Stimulated activated naive CD4-positive, alpha-beta T cell (primary cell): ENCODE measurements around the gene TSPAN16.
A peak's percentile ranks its signal among the peaks of the same experiment; 100 is the strongest.
"Not testable (repeated sequence)": the region's sequence is repeated elsewhere in the genome, so short reads cannot be mapped to it uniquely, and the experiment has no call there.

ENCODE experiments used
- DNase-seq, 6 experiments: peaks; one replicate each; lab custom pipeline; 2025; lab: John Stamatoyannopoulos, UW

TSPAN16 gene

DNA sequence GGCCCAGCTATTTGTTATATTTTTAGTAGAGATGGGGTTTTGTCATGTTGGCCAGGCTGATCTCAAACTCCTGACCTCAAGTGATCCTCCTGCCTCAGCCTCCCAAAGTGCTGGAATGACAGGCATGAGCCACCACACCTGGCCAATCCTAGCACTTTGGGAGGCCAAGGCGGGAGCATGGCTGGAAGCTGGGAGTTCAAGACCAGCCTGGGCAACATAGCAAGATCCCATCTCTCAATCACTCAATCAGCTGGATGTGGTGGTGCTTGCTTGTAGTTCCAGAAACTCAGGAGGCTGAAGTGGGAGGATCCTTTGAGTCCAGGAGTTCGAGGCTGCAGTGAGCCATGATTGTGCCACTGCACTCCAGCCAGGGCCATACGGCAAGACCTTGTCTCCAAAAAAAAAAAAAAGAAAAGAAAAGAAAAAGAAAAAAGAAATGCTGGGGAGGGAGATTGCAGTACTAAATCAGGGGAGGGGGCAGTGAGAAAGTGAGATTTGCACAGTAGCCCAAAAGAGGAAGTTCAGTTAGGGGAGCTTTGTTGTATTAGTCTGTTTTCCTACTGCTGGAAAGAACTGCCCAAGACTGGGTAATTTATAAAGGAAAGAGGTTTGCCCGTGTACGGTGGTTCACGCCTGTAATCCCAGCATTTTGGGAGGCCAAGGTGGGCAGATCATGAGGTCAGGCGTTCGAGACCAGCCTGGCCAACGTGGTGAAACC, 24.5 kb downstream of the TSPAN16 start:
- not testable (repeated sequence) for DNase-seq

DNA sequence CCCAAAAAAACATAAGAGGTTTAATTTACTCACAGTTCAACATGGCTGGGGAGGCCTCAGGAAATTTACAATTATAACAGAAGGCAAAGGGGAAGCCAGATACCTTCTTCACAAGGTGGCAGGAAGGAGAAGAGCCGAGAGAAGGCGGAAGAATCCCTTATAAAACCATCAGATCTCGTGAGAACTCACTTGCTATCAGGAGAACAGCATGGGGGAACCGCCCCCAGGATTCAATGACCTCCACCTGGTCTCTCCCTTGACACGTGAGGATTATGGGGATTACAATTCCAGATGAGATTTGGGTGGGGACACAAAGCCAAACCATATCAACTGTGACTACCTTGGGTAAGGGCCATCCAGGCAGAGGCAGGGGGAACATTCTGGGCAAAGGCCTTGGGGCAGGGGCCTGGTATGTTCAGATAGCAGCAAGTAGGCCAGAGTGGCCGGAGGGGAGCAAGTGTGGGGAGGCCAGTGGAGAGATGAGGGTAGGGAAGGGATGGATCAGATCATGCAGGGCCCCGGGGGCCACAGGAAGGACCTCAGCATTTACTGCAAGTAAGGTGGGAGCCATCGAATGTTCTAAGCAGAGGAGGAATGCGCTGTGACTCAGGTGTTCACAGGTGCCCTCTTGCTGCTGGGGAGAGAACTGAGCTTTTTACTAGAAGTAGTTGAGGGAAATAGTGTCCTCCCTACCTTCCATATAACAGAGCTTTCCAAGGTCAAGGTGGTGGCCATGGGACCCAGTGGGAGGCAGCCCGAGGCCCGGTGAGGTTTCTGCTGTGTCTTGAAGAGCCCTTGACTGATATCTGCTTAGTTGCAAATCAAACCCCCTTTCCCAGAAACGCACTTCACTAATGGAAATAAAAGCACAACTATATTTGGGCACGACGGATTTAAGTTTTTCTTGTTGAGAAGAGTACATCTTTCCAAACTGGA, 25.5 kb downstream of the TSPAN16 start:
- DNase-seq = no peak

DNA sequence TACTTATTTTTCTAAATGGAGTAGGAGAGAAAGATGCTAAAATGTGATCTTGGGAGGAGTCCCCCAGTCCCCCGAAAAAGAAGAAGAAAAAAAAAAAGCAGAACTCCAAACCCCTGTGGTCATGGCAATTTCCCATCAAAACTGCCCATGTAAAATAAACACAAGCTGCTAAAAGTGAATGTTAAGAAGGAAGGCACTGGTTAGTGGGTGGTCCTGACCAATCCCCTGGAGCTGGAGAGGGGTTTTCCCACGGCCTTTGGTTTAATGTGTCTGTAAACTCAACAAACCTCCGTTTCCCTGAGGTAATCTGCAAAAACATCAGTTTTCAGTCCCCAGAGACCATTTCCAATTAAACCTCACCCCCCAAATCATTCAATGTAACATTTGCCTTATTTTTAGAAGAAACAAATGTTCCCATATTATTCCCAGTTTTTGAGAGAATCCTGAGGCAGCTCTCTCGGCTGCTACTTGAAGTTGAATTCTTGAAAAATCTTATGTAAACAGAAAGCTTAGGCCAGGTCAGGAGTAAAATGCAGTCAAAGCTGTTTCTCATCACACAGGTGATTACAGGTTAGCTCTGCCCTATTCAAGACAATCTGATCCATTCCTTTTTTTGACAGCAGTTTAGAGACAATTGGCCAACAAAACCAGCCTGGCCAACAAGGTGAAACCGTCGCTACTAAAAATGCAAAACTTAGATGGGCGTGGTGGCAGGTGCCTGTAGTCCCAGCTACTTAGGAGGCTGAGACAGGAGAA, 26.5 kb downstream of the TSPAN16 start:
- DNase-seq = no peak

DNA sequence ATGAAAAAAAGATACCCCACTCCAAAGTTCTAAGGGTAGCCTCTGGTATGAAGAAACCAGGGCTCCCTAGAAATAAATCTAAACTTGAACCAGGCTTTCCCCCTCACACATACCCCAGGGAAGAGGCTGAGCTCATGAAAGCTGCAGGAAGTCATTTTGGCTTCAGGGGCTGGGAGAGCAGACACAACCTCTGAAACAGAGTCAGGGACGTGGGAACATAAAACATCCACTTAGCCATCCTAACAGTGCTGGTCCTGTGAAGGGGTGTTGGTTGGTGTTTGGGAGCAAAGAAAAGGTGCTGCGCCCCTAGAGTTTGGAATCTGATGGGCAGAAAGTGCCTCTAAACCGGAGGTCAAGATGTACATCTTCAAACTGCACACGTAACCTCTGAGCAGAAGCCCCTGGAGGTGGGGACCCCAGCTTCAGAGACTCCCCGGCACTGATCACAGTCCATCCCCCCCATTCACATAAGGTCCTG, 27.7 kb downstream of the TSPAN16 start:
- no peak for DNase-seq

DNA sequence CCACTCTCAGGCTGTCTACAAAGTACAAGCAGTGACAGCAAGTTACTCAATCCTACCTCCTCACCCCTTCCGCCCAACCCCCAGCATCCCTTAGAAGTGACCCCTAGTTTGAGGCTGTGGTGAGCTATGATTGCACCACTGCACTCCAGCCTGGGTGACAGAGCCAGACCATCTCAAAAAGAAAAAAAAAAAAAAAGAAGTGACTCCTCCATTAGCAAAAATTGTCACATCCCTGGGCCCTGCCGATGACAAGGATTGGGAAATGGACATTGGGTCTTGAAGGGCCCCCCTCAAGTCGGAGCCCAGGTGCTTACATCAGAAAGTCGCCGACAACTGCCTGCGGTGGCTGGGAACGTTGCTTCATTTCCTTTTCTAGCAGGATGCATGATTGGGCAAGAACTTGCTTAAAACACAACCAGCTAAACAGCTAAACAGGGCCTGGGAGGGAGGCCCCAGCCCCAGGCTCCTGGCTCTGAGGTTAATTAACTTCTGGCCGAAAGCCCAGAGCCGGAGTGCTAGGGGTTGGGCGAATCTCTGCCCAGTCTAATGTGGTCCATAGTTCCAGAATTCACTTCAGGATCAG, 28.2 kb downstream of the TSPAN16 start:
- peak in 2 of 6 experiments; percentile 20 to 25 for DNase-seq

DNA sequence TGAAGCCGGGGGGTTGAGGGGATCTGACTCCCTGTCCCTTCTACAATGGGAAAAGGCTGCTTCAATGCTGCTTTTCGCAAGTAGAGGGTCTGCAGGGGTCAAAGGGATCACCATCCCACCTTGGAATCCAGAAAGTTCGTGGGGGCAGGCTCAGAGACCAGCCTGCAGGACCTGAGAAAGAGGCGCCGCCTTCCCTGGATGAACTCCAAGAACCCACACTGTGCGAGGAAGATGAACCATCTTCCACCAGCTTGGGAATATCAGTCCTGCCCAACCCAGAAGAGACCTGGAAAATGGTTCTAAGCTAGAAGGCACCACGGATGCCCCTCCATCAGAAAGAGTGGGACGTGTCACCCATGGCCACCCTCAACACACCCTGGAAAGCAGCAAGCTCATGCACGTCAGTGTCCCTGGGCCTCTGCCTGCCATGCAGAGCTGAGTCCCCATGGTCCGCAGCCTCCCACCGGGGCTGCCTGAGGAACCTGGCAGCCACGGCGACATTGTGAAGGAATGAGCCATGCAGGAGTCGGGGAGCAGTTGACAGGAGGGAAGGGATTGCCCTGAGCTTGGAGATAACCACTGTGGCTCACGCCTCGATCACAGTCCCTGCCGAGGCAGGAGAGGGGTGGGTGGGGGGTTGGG, 28.9 kb downstream of the TSPAN16 start:
- DNase-seq = no peak

DNA sequence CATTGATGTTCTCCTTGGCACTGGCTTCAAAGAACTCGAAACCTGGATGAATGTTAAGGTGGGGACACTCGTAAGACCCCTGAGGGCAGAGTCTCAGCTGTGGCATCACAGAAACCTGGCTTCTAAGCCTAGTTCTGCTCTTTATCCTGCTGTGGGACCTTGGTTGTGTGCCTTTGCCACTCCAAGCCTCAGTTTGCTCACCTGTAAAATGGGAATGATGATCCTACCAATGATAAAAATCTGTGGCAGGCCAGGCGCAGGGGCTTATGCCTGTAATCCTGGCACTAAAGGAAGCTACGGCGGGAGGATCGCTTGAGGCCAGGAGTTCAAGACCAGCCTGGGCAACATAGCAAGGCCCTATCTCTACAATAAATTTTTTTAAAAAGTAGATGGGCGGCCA, 29.6 kb downstream of the TSPAN16 start:
- no peak for DNase-seq

DNA sequence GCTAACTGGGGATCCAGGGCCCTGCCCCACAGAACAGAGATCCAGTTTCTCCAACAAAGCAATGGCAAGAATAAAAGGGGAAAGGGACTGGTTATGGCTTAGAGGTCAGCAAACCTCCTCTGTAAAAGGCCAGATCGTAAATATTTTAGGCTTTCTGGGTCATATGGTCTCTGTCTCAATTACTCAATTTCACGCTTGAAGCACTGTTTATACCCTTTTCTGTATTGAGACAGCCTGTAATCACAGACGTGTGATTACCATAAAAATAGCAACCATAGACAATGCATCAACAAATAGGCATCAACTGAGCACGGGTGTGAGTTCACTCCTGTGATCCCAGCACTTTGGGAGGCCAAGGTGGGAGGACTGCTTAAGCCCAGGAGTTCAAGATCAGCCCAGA, 34.2 kb downstream of the TSPAN16 start:
- DNase-seq = no peak

DNA sequence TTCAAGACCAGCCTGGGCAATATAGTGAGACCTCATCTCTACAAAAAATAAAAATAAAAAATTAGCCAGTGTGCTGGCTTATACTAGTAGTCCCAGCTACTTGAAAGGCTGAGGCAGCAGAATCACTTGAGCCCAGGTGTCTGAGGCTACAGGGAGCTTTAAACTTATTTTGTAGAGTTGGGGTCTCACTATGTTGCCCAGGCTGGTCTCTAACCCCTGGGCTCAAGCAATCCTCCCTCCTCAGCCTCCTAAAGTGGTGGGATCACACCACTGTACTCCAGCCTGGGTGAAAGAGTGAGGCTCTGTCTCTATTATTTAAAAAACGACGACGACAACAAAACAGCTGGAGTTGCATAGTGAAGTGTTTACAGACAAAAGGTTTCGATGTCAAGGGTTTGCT, 35.5 kb downstream of the TSPAN16 start:
- no peak for DNase-seq

DNA sequence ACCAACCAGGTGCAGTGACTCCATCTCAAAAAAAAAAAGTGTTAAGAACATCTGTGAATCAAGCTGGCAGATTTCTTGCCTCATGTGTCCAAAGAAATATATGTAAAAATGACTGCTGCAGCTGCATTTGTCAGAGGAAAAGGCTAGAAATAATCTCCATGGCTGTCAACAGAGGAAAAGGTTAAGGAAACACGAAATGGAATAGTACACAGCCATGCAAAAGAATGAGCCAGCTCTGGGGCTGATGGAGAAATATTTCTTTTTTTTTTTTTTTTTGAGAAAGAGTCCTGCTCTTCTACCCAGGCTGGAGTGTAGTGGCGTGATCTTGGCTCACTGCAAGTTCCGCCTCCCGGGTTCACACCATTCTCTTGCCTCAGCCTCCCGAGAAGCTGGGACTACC, 36.9 kb downstream of the TSPAN16 start:
- DNase-seq = no peak

DNA sequence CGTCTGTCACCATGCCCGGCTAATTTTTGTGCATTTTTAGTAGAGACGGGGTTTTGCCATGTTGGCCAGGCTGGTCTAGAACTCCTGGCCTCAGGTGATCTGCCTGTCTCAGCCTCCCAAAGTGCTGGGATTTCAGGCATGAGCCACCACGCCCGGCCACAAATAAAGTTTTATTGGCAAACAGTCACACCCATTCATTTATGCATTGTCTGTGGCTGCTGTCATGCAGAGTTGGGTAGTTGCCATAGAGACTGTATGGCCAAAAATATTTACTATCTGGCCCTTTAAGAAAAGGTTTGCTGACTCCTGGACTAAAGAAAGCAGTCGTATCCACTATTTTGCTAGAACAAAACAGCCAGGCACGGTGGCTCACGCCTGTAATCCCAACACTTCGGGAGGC, 37.9 kb downstream of the TSPAN16 start:
- not testable (repeated sequence) for DNase-seq

DNA sequence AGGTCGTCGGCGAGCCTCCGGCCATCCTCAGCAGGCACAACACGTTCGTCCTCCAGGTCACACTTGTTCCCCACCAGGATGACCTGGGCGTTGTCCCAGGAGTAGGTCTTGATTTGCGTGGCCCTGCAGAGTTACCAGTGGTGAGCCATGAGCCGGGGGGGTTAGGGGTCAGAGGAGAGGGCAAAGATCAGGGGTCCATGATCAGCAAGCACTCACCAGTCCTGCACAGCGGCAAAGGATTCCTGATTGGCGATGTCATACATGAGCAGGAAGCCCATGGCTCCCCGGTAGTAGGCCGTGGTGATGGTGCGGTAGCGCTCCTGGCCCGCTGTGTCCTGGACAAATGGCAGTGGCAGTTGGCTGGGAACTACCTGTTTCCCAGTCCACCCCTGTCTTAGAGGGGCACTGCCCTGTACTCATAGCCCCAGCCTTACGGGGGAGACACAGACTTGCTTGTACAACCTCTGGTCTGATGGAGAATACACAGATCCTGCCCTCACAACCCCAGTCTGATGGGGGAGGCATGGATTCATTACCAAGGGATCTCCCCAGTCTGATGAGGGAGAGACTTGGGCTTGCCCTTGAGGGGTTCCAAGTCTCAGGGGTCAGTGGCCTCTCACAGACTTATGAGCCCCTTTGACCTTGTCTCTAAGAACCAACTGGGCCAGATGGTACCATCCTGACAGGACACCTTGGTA, 39.6 kb downstream of the TSPAN16 start:
- no peak for DNase-seq

DNA sequence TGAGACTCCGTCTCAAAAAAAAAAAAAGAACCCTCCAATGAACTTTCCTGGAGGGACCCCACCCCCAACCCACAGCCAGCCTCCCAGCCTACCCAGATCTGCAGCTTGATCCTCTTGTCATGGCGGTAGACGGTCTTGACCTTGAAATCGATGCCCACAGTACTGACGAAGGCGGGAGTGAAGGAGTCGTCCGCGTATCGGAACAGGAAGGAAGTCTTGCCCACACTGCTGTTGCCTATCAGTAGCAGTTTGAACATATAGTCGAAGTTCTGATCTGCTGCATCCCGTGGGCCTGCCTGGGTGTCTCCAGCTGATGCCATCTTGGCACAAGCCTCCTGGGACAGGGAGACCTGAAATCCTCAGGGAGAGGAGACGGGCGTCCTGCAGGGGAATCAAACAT, 41.1 kb downstream of the TSPAN16 start:
- DNase-seq = no peak

DNA sequence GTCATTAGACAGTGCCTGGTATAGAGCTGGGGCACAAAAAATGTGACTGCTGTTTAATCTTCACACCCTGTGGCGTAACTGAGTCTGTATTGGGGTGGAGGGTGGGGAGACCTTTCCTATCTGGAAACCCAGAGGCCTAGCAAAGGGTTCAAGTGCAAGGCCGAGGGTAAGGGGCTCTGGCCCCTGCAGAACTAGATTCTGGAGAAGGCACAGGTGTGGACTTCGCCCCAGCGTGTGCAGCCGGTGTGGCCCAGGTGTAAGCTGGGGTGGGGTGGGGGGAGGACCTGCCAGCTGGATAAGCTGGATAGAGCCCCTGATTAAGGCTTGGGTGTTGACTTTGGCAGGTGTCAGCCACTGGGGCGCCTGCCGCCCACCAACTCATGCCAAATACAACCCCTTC, 42.2 kb downstream of the TSPAN16 start:
- DNase-seq = no peak

DNA sequence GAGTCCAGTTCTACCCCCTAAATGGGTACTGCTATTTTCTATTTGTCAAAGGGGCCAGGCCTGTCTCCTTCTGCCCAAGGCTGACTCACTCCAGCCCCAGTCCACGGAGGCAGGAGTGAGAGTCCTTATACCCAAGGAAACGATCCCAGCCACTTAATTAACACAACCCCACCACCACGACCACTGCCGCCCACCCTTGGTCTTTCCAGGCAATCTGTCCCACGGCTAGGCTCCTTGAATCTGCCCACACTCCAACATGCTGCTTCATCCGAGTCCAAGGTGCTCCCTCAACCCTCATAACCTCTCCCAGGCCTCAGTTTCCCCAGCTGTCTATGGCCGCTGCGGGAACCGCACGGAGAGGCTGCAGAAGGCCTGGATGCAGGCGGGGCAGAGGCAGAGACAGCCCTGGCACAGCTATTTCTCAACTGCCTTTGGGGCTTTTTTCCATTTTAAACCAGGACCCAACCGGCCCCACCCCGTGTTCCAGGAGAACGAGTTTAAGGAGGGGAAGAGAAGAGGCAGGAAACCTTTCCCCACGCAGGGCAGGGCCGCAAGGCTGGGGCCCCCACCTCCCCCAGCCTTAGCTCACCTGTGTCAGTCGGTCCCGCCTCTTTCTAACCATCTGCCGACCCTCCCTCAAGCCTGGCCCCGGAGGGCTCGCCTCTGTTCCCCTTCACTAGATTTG, 42.8 kb downstream of the TSPAN16 start:
- DNase-seq = no peak

DNA sequence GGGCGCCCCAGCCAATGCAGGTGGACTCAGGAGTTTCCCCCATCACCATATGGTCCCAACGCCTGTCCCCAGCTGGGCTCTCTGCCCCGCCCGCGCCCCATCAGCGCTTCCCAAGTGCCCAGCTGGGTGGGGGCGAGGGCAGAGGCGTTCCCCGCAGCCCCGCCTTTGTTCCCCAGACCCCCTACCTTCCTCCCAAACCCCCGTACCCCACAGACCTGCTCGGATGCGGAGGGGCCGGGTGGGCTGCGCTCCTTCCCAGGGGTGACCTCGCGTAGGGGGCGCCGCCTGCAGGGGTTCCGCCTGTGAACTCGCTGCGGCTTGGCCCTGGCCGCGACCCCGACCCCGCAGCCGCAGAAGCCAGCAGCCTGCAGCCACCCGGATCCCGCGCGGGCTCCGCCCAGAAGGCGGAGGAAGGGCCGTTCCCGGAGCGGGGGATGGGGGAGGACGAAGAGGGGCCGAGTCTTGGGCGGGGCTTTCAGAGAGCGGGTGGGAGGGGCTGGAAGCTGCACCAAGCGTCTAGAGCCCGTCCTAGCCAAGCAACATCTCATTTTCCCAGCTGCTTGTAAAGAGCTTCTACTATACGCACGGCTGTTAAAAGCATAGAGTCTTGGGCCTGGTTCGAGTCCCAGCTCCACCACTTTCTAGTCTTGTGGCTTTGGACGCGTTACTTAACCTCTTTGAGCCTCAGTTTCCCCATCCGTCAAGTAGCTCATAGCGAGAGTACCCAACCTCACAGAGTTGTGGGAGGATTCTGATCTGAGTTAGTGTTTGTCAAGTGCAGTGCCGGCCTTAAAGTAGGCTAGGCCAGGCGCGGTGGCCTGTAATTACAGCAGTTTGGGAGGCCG, 43.5 kb downstream of the TSPAN16 start, which contains the start of gene RAB3D:
Gene RAB3D (minus strand): TSS at position 404 of the 845 bp plus-strand sequence. CDS start 2,258 bp downstream, outside the sequence.
- peak; percentile 31 to 72 (median 54) for DNase-seq

DNA sequence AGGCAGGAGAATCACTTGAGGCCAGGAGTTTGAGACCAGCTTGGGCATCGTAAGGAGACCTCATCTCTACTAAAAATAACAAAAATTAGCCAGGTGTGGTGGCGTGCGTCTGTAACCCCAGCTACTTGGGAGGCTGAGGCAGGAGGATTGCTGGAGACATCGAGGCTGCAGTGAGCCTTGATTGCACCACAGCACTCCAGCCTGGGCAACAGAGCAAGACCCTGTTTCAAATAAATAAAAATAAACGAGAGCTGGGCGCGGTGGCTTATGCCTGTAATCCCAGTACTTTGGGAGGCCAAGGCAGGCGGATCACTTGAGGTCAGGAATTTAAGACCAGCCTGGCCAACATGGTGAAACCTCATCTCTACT, 44.1 kb downstream of the TSPAN16 start:
- DNase-seq = not testable (repeated sequence)

DNA sequence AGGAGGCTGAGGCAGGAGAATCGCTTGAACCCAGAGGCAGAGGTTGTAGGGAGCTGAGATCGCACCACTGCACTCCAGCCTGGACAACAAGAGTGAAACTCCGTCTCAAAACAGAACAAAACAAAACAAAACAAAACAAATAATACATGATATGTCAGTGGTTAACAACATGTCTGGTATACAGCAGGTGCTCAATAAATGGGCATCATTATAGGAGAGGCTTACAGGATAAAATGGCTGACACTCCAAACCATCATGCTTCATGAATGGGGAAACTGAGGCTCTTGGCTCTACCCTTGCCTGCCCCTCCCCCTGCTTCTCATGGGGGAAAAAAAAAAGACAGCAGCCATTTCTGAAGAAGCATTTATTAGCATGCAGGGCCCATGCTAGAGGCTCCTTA, 46.5 kb downstream of the TSPAN16 start:
- no peak for DNase-seq

DNA sequence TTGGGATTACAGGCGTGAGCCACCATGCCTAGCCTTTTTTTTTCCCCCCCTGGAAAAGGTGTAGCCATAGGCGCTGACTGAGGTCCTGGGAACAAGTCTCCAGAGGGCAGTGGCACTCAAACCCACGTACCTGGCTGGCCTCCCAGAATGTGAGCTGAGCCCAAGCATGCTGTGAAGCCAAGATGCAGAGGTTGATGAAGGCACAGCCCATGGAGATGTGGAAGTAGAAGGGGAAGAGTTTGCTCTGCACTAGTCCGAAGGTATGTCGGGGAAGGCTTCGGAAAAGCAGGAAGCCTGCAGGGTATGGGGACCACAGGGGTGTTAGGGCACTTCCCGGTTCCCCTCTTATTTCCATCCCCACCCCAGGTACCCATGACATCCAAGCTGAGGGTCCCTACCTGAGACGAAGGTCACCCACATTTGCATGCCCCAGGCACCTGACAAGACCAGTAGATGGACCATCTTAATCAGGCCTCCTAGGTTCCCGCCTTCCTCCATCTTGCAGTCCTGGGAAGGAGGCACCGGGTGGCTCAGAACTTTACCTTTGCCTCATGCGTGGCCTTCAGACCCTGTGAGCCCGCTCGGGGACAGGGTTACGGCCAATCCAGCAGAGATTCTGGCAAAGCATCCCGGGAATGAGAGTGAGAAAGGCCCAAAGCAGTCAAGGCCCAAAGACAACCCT, 49.3 kb downstream of the TSPAN16 start:
- no peak for DNase-seq
